Keratinocyte (primary cell): Measurements from ENCODE around the gene NSUN3. TPM values are rescaled to one million over a fixed set of nuclear protein-coding genes. Genes with fewer than 3 reads are reported as not detected.

ENCODE experiments used
- DNase-seq: peaks from one replicate; pipeline ENCODE4 v3.0.0-alpha.2; 2011; ENCODE audit warnings: low read depth, missing footprints, low spot score
- FAIRE-seq: peaks from 2 replicates; lab custom pipeline; 2011; peaks lifted over from hg19 to GRCh38; lab: Jason Lieb, UNC
- H2AFZ ChIP-seq: 2 replicates; pipeline ENCODE4 v1.6.0; 2012; ENCODE audit warnings: low read length, control low read depth, inconsistent platforms; ENCODE audit not compliant: control insufficient read depth
- H3K27ac ChIP-seq: 2 replicates; pipeline ENCODE4 v1.5.1; 2011; ENCODE audit warnings: low read length; ENCODE audit not compliant: control insufficient read depth, insufficient read depth
- H3K27me3 ChIP-seq: 3 replicates; pipeline ENCODE4 v1.6.0; 2011; ENCODE audit warnings: low read length; ENCODE audit not compliant: control insufficient read depth, insufficient read depth; ENCODE audit errors: extremely low read depth
- H3K36me3 ChIP-seq, 2 experiments: 2 replicates in 1 of 2; 3 replicates in 1 of 2; pipeline ENCODE4 v1.5.1; 2011; ENCODE audit warnings: low read length in 2 of 2, mild to moderate bottlenecking in 1 of 2; ENCODE audit not compliant: control insufficient read depth in 2 of 2, insufficient read depth in 2 of 2; ENCODE audit errors: extremely low read depth in 1 of 2
- H3K4me1 ChIP-seq: 3 replicates; pipeline ENCODE4 v1.5.1; 2011; ENCODE audit warnings: low read length; ENCODE audit not compliant: control insufficient read depth, insufficient read depth; ENCODE audit errors: extremely low read depth
- H3K4me2 ChIP-seq: 3 replicates; pipeline ENCODE4 v1.6.0; 2011; ENCODE audit warnings: low read depth, low read length; ENCODE audit not compliant: control insufficient read depth, insufficient read depth; ENCODE audit errors: extremely low read depth
- H3K4me3 ChIP-seq, 3 experiments: fragments of 200-600 bp in 1 of 3; sonication (generic) in 1 of 3; 2 replicates in 2 of 3; 3 replicates in 1 of 3; pipeline ENCODE4 v1.5.1; 2011 to 2016; ENCODE audit warnings: low read length in 3 of 3, mild to moderate bottlenecking in 3 of 3, control low read depth in 2 of 3, inconsistent platforms in 1 of 3, low read depth in 1 of 3, mixed read lengths in 1 of 3, mixed run types in 1 of 3, moderate library complexity in 1 of 3; ENCODE audit not compliant: control insufficient read depth in 2 of 3, insufficient read depth in 2 of 3; ENCODE audit errors: extremely low read depth in 1 of 3
- H3K79me2 ChIP-seq: 2 replicates; pipeline ENCODE4 v1.6.0; 2012; ENCODE audit warnings: low read length; ENCODE audit not compliant: control insufficient read depth, insufficient read depth
- H3K9ac ChIP-seq: 3 replicates; pipeline ENCODE4 v1.6.0; 2011; ENCODE audit warnings: low read length; ENCODE audit not compliant: control insufficient read depth, insufficient read depth; ENCODE audit errors: extremely low read depth
- H3K9me1 ChIP-seq: 3 replicates; pipeline ENCODE4 v1.6.0; 2011; ENCODE audit warnings: low read length; ENCODE audit not compliant: control insufficient read depth, insufficient read depth; ENCODE audit errors: extremely low read depth
- H3K9me3 ChIP-seq: 2 replicates; pipeline ENCODE4 v1.5.1; 2012; ENCODE audit warnings: low read depth, low read length; ENCODE audit not compliant: control insufficient read depth
- H4K20me1 ChIP-seq: 3 replicates; pipeline ENCODE4 v1.6.0; 2011; ENCODE audit warnings: low read length; ENCODE audit not compliant: control insufficient read depth, insufficient read depth; ENCODE audit errors: extremely low read depth
- EZH2 ChIP-seq: IDR thresholded peaks from one replicate; pipeline ENCODE4 v1.6.1; 2012; ENCODE audit warnings: inconsistent platforms, mild to moderate bottlenecking, low read length, moderate library complexity
- dilution Hi-C: fragments of 300-500 bp; cut with MboI; formaldehyde crosslinking; loops from one replicate; pipeline ENCODE4 v1.7.0; 2020; ENCODE audit warnings: low sequenced_read_pairs; ENCODE audit not compliant: extremely low pct_ligation_motif_present
- polyA plus RNA-seq, 5 experiments: library from polyadenylated mRNA; depleted of rRNA in 3 of 5; stranded (reverse) in 3 of 5; stranded (forward) in 1 of 5; unstranded in 1 of 5; fragments of >200 nt; gene quantifications; 1 replicate in 1 of 5; 2 replicates in 3 of 5; 3 replicates in 1 of 5; pipeline versions ENCODE4 v1.2.1 to v1.2.3, GENCODE V29; 2011 to 2012; ENCODE audit warnings: missing spikeins in 2 of 5, low read depth in 1 of 5, low replicate concordance in 1 of 5
- TF ChIP-seq, protein P1 (sequence below), 3 experiments: IDR thresholded peaks in 1 of 3; conservative IDR thresholded peaks in 1 of 3; optimal IDR thresholded peaks in 1 of 3; 2 replicates in 2 of 3; 3 replicates in 1 of 3; pipeline versions ENCODE3 to v1.5.1; 2011; ENCODE audit warnings: low read length in 3 of 3, mild to moderate bottlenecking in 3 of 3, moderate library complexity in 2 of 3, control low read depth in 1 of 3, inconsistent platforms in 1 of 3; ENCODE audit not compliant: insufficient read depth in 2 of 3; ENCODE audit errors: extremely low read depth in 1 of 3

Gene NSUN3
- polyA plus RNA-seq, 1 donor (not counting 4 experiments of a cell fraction or from before 2014, with no cell fraction given): 6.4 TPM

- Histone ChIP-seq H3K9me1 (no peaks in the 10 kb centered on the region), H4K20me1 (no peaks in the 10 kb centered on the region), H3K27me3 (no peaks in the 10 kb centered on the region), H3K36me3 (no peaks in the 10 kb centered on the region), H3K4me1 (no peaks in the 10 kb centered on the region), H3K27ac (no peak overlapping the region), H3K79me2 (no peaks in the 10 kb centered on the region), H3K4me3 (no peak overlapping the region), H3K4me2 (no peak overlapping the region), H2AFZ (no peak overlapping the region), H3K9ac (no peak overlapping the region), H3K9me3 (no peaks in the 10 kb centered on the region)
- TF ChIP-seq EZH2: no peak
- TF ChIP-seq, protein P1, sequence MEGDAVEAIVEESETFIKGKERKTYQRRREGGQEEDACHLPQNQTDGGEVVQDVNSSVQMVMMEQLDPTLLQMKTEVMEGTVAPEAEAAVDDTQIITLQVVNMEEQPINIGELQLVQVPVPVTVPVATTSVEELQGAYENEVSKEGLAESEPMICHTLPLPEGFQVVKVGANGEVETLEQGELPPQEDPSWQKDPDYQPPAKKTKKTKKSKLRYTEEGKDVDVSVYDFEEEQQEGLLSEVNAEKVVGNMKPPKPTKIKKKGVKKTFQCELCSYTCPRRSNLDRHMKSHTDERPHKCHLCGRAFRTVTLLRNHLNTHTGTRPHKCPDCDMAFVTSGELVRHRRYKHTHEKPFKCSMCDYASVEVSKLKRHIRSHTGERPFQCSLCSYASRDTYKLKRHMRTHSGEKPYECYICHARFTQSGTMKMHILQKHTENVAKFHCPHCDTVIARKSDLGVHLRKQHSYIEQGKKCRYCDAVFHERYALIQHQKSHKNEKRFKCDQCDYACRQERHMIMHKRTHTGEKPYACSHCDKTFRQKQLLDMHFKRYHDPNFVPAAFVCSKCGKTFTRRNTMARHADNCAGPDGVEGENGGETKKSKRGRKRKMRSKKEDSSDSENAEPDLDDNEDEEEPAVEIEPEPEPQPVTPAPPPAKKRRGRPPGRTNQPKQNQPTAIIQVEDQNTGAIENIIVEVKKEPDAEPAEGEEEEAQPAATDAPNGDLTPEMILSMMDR (optimal IDR thresholded peaks at IDR 0.05 in 1 of 3, IDR thresholded peaks at IDR 0.05 in 1 of 3, conservative IDR thresholded peaks at IDR 0.05 in 1 of 3; ENCODE audit: extremely low read depth in 1 of 3, insufficient read depth in 2 of 3, low read length in 3 of 3): no peak
- no peak for FAIRE-seq
- dilution Hi-C loops: no loop called here
- no peak for DNase-seq
These were observed 43.2 kb upstream of the NSUN3 start for GRCh38 chr3:94019659-94020058.

- no peak overlapping the region for H2AFZ ChIP-seq
- dilution Hi-C loops: no loop called here
- no peak overlapping the region for H3K4me2 ChIP-seq
- no peaks in the 10 kb centered on the region for H3K4me1 ChIP-seq
- no peaks in the 10 kb centered on the region for H3K79me2 ChIP-seq
- H3K36me3 ChIP-seq: no peaks in the 10 kb centered on the region
- no peak for TF ChIP-seq EZH2
- TF ChIP-seq, protein P1 (optimal IDR thresholded peaks at IDR 0.05 in 1 of 3, IDR thresholded peaks at IDR 0.05 in 1 of 3, conservative IDR thresholded peaks at IDR 0.05 in 1 of 3; ENCODE audit: extremely low read depth in 1 of 3, insufficient read depth in 2 of 3, low read length in 3 of 3): no peak
- no peak overlapping the region for H3K9ac ChIP-seq
- H3K9me3 ChIP-seq: no peaks in the 10 kb centered on the region
- no peaks in the 10 kb centered on the region for H3K9me1 ChIP-seq
- no peaks in the 10 kb centered on the region for H4K20me1 ChIP-seq
- H3K27me3 ChIP-seq: no peaks in the 10 kb centered on the region
- DNase-seq: no peak
- H3K27ac ChIP-seq: no peak overlapping the region
- FAIRE-seq: no peak
- no peak overlapping the region for H3K4me3 ChIP-seq
These were observed 42.6 kb upstream of the NSUN3 start for GRCh38 chr3:94020293-94020692.
